Lung (tissue), 12 donors: ENCODE data around the gene HUNK. TPM values are rescaled to one million over a fixed set of nuclear protein-coding genes. Genes with fewer than 3 reads are reported as not detected.

Experiments
- ATAC-seq: fragments of 200-7000 bp; cut with Tn5 transposase; one replicate; pipeline ENCODE4 v1.9.1; 2020; ENCODE audit warnings: moderate number of reproducible peaks; ENCODE audit not compliant: insufficient read depth, low FRiP score
- DNase-seq, 3 donors: peaks; one replicate each; pipeline ENCODE4 v3.0.0-alpha.2; 2013 to 2017
- H3K27ac ChIP-seq, 2 donors: one replicate each; pipeline ENCODE4 v1.5.1; 2013; ENCODE audit warnings: mild to moderate bottlenecking in 2 of 2, moderate library complexity in 2 of 2, control low read depth in 1 of 2, inconsistent platforms in 1 of 2, low read depth in 1 of 2, low read length in 1 of 2
- H3K27me3 ChIP-seq, 3 donors: one replicate each; pipeline ENCODE4 v1.5.1; 2013; ENCODE audit warnings: low read length in 2 of 3; ENCODE audit not compliant: control insufficient read depth in 3 of 3, insufficient read depth in 3 of 3
- H3K36me3 ChIP-seq, 4 donors: one replicate each; pipeline ENCODE4 v1.5.1; 2013; ENCODE audit warnings: low read length in 4 of 4, mild to moderate bottlenecking in 1 of 4, moderate library complexity in 1 of 4; ENCODE audit not compliant: control insufficient read depth in 4 of 4, insufficient read depth in 4 of 4
- H3K4me1 ChIP-seq, 5 donors: one replicate each; pipeline ENCODE4 v1.5.1; 2013; ENCODE audit warnings: low read length in 5 of 5, mild to moderate bottlenecking in 2 of 5, moderate library complexity in 1 of 5; ENCODE audit not compliant: control insufficient read depth in 5 of 5, insufficient read depth in 5 of 5
- H3K4me3 ChIP-seq: one replicate; pipeline ENCODE4 v1.5.1; 2013; ENCODE audit warnings: mild to moderate bottlenecking, control low read depth, moderate library complexity
- H3K9ac ChIP-seq, 2 donors: one replicate each; pipeline ENCODE4 v1.5.1; 2013; ENCODE audit warnings: low read length in 2 of 2, control low read depth in 1 of 2; ENCODE audit not compliant: insufficient read depth in 1 of 2
- H3K9me3 ChIP-seq, 4 donors: one replicate each; pipeline ENCODE4 v1.5.1; 2013; ENCODE audit warnings: low read length in 3 of 4, mild to moderate bottlenecking in 1 of 4, moderate library complexity in 1 of 4; ENCODE audit not compliant: control insufficient read depth in 4 of 4, insufficient read depth in 3 of 4
- WGBS, 2 donors: extraction: QIAGEN DNeasy Blood & Tissue Kit; methylation state at CpG; one replicate each; pipeline ENCODE4 v1.1.7; 2013; 5-methylcytosine and 5-hydroxymethylcytosine counted together
- polyA plus RNA-seq, 2 donors: library from polyadenylated mRNA; stranded (reverse); fragments of 200-250 nt; gene quantifications; one replicate each; pipeline ENCODE4 v1.2.1, GENCODE V29; 2013
- total RNA-seq, 2 donors: library from RNA; depleted of rRNA in 1 of 2; stranded (reverse); fragments of >200 nt in 1 of 2; gene quantifications; one replicate each; pipeline ENCODE4 v1.2.1, GENCODE V29; 2014 to 2021
- TF ChIP-seq, protein P1 (sequence below): IDR thresholded peaks from 2 replicates; pipeline ENCODE4 v1.5.1; 2012; ENCODE audit warnings: mild to moderate bottlenecking; ENCODE audit errors: control extremely low read depth, extremely low read depth
- donor health status: control.
- donor health status: control.
- donor health status: Bipolar disorder and iron deficiency.
- donor health status: healthy.
- donor health status: DM: yes; HTN: yes; CAD: no.

HUNK gene
- total and polyA plus RNA-seq, 4 donors: 0.27 to 2.4 (median 1.4) TPM

DNA sequence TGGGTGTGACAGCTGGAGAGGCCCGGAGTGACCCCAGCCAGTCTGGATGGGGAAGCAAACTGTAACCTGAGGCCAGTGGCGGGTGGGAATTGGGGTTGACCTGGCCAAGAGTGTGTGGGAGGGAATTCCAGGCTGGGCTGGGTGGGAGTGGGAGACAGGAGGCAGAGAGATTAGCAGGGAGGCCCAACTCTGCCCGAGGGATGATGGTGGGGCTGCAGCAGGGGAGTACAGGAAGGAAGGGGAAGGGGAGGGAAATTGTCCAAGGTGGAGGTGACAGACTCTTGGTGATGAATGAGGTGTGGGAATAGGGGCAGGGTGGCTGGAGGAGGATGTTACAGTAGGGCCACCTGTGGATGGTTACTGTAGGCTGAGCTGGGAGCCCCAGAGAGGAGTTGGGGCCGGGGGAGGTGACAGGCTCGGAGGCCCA, 40.4 kb downstream of the HUNK start:
- H3K9me3 ChIP-seq: no peaks in the 10 kb centered on the region
- no peak for ATAC-seq
- WGBS, 2 donors: 59 to 79% methylated on average over 5 of the region's 5 CpGs
- no peak overlapping the region for H3K4me3 ChIP-seq
- DNase-seq: no peak
- no peaks in the 10 kb centered on the region for H3K36me3 ChIP-seq
- no peak overlapping the region for H3K27ac ChIP-seq
- H3K27me3 ChIP-seq: no peaks in the 10 kb centered on the region
- H3K9ac ChIP-seq: no peak overlapping the region
- peaks cover 0 to 17% (median 1%) of the 10 kb centered on the region in 5 donors for H3K4me1 ChIP-seq
- TF ChIP-seq, protein P1, sequence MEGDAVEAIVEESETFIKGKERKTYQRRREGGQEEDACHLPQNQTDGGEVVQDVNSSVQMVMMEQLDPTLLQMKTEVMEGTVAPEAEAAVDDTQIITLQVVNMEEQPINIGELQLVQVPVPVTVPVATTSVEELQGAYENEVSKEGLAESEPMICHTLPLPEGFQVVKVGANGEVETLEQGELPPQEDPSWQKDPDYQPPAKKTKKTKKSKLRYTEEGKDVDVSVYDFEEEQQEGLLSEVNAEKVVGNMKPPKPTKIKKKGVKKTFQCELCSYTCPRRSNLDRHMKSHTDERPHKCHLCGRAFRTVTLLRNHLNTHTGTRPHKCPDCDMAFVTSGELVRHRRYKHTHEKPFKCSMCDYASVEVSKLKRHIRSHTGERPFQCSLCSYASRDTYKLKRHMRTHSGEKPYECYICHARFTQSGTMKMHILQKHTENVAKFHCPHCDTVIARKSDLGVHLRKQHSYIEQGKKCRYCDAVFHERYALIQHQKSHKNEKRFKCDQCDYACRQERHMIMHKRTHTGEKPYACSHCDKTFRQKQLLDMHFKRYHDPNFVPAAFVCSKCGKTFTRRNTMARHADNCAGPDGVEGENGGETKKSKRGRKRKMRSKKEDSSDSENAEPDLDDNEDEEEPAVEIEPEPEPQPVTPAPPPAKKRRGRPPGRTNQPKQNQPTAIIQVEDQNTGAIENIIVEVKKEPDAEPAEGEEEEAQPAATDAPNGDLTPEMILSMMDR: no peak

DNA sequence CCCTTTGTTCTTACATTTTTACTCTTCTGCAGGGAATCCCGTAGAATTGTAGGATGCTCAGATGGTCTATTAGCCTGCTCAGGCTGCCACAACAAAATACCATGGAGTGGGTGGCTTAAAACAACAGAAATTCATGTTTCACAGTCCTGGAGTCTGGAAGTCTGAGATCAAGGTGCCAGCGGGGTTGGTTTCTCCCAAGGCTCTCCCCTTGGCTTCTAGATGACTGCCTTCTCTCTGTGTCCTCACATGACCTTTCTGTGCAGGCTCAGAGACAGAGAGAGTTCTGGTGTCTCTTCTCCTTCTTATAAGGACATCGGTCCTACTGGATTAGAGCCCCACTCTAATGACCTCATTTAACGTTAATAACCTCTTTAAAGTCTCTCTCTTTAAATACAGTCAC, 41.7 kb downstream of the HUNK start:
- WGBS, 2 donors: 64 to 76% methylated on average over 4 of the region's 4 CpGs
- Histone ChIP-seq H3K4me3 (no peak overlapping the region), H3K36me3 (no peaks in the 10 kb centered on the region), H3K4me1 (peaks cover 0 to 4% (median 1%) of the 10 kb centered on the region in 5 donors), H3K27ac (no peak overlapping the region), H3K9ac (no peak overlapping the region), H3K9me3 (no peaks in the 10 kb centered on the region), H3K27me3 (no peaks in the 10 kb centered on the region)
- TF ChIP-seq, protein P1: no peak
- peak in 1 of 3 donors; percentile 10 for DNase-seq
- ATAC-seq: no peak

DNA sequence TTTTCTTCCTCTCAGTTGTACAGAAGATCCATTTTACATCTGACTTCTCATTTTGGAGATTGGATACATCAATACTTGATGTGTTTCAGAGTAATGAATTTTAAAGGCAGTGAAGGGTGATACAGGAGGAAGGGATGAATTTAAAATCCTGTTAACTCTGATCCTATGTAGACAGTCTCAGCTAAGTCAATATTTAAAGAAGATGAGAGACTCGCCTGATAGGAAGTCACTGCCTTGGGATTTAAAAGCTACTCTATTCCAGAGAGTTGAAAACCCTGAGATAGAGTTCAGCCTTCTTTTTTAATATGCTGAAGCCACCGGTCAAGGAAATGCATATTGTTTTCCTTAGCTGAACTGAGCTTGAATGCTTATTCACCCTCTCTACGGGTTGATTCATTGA, 42.7 kb downstream of the HUNK start:
- Histone ChIP-seq H3K4me1 (peaks cover 0 to 1% (median 0%) of the 10 kb centered on the region in 5 donors), H3K27ac (no peak overlapping the region), H3K9ac (no peak overlapping the region), H3K27me3 (no peaks in the 10 kb centered on the region), H3K4me3 (no peak overlapping the region), H3K36me3 (no peaks in the 10 kb centered on the region), H3K9me3 (no peaks in the 10 kb centered on the region)
- DNase-seq (no peak), ATAC-seq (no peak)
- 84 to 91% methylated on average over 3 of the region's 3 CpGs for WGBS, 2 donors
- TF ChIP-seq, protein P1: no peak

DNA sequence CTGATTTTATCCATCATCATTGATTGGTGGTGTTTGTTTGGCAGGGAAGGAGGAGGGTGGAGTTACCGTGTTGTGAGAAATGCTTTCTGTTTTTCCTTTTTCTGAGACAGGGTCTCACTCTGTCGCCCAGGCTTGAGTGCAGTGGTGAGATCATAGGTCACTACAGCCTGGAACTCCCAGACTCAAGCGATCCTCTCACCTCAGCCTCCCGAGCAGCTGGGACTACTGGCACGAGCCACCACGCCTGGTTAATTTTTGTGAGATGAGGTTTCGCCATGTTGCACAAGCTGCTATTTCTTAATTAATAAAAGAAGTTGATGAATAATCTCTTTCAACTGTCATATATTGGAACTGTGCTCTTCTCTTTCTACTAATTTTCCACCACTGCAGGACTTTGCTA, 44.3 kb downstream of the HUNK start:
- H3K9me3 ChIP-seq: no peaks in the 10 kb centered on the region
- TF ChIP-seq, protein P1: no peak
- H3K27ac ChIP-seq: no peak overlapping the region
- no peak for ATAC-seq
- 86 to 87% methylated on average over 7 of the region's 7 CpGs for WGBS, 2 donors
- DNase-seq: no peak
- H3K36me3 ChIP-seq: no peaks in the 10 kb centered on the region
- H3K27me3 ChIP-seq: no peaks in the 10 kb centered on the region
- H3K9ac ChIP-seq: no peak overlapping the region
- H3K4me3 ChIP-seq: no peak overlapping the region
- peaks cover 0 to 1% (median 0%) of the 10 kb centered on the region in 5 donors for H3K4me1 ChIP-seq
